B cell (primary cell): ENCODE data around the gene SELE.

Source experiments
- CTCF ChIP-seq: fragments of 200-600 bp; IDR thresholded peaks from one replicate; pipeline ENCODE4 v1.8.0; 2022; ENCODE audit warnings: antibody characterized with exemption, mild to moderate bottlenecking
- EZH2 ChIP-seq: IDR thresholded peaks from 2 replicates; pipeline ENCODE4 v1.6.1; 2012; ENCODE audit warnings: borderline replicate concordance, low read depth, mild to moderate bottlenecking, moderate library complexity, low read length; ENCODE audit not compliant: insufficient read depth, poor library complexity, severe bottlenecking

- TF ChIP-seq EZH2 (no peak), CTCF (no peak)
These were observed 42.6 kb upstream of the SELE start for GRCh38 chr1:169776440-169776839.
